Heart left ventricle (tissue), 16 donors: ENCODE data around the gene BCAN. TPM values are rescaled to one million over a fixed set of nuclear protein-coding genes. Genes with fewer than 3 reads are reported as not detected.
"Not testable (repeated sequence)": the region's sequence is repeated elsewhere in the genome, so short reads cannot be mapped to it uniquely, and the experiment has no call there.

Experiments used
- ATAC-seq, 4 donors: fragments of 200-7000 bp; cut with Tn5 transposase; one replicate each; pipeline ENCODE4 v1.9.1; 2020 to 2022; ENCODE audit warnings: moderate library complexity in 4 of 4, mild to moderate bottlenecking in 3 of 4, moderate number of reproducible peaks in 1 of 4
- DNase-seq, 5 donors: peaks; one replicate each; pipeline ENCODE4 v3.0.0-alpha.2; 2020
- H3K27ac ChIP-seq, 12 donors: fragments of 200-600 bp; sonication (generic) in 4 of 12; one replicate each; pipeline versions ENCODE4 v1.5.0 to v1.8.0; 2016 to 2022; ENCODE audit warnings: mild to moderate bottlenecking in 2 of 12
- H3K27me3 ChIP-seq, 9 donors: fragments of 200-600 bp; sonication (generic) in 2 of 9; one replicate each; pipeline versions ENCODE4 v1.5.1 to v1.8.0; 2016 to 2022; ENCODE audit warnings: mild to moderate bottlenecking in 3 of 9
- H3K36me3 ChIP-seq, 9 donors: fragments of 200-600 bp; sonication (generic) in 2 of 9; one replicate each; pipeline versions ENCODE4 v1.5.0 to v1.8.0; 2018 to 2022; ENCODE audit warnings: mild to moderate bottlenecking in 2 of 9
- H3K4me1 ChIP-seq, 12 donors: fragments of 200-600 bp; sonication (generic) in 4 of 12; one replicate each; pipeline versions ENCODE4 v1.5.0 to v1.8.0; 2016 to 2022; ENCODE audit warnings: mild to moderate bottlenecking in 3 of 12
- H3K4me3 ChIP-seq, 12 donors: fragments of 200-600 bp; sonication (generic) in 4 of 12; one replicate each; pipeline versions ENCODE4 v1.5.0 to v1.8.0; 2017 to 2022; ENCODE audit warnings: mild to moderate bottlenecking in 9 of 12, moderate library complexity in 4 of 12
- H3K9me3 ChIP-seq, 12 donors: fragments of 200-600 bp; sonication (generic) in 4 of 12; one replicate each; pipeline versions ENCODE4 v1.5.0 to v1.8.0; 2016 to 2022; ENCODE audit warnings: mild to moderate bottlenecking in 1 of 12
- POLR2A ChIP-seq, 2 donors: fragments of 450-650 bp; IDR thresholded peaks; one replicate each; pipeline ENCODE4 v1.6.1; 2017; ENCODE audit warnings: antibody characterized with exemption in 2 of 2, mild to moderate bottlenecking in 2 of 2, moderate library complexity in 2 of 2
- WGBS, 4 donors: extraction: QIAGEN DNeasy Blood & Tissue Kit in 2 of 4; methylation state at CpG; one replicate each; pipeline versions ENCODE4 v1.1.5 to v1.1.7; 2013 to 2018; 5-methylcytosine and 5-hydroxymethylcytosine counted together
- intact Hi-C, 10 donors: fragments of 100-400 bp; cut with DNase I; formaldehyde crosslinking; loops; one replicate each; pipeline versions ENCODE4 v1.11.1 to v1.14.2; 2022
- polyA plus RNA-seq, 2 donors: library from polyadenylated mRNA; stranded (reverse); fragments of 200-250 nt; gene quantifications; one replicate each; pipeline ENCODE4 v1.2.3, GENCODE V29; 2013
- total RNA-seq, 9 donors: library from RNA; depleted of rRNA in 2 of 9; stranded (reverse); fragments of >200 nt in 2 of 9; fragmentation: NEBNext Ultra II Directional in 3 of 9; extraction: Animal tissue kit (Norgen Biotek cat#: 25700) in 3 of 9; gene quantifications; one replicate each; pipeline versions ENCODE4 v1.1.0 to v1.2.4, GENCODE V29; 2016 to 2023
- TF ChIP-seq, protein P1 (sequence below), 12 donors: fragments of 200-600 bp; sonication (generic) in 4 of 12; IDR thresholded peaks; one replicate each; pipeline versions ENCODE4 v1.5.0 to v1.8.0; 2018 to 2022; ENCODE audit warnings: antibody characterized with exemption in 12 of 12, mild to moderate bottlenecking in 5 of 12
- donor health status: ischemic (EF 13 %, LVEDD 7.1; RV severe dilation, severe dysfunction).
- donor health status: healthy with polysubstance abuse.
- donor health status: DM: no; HTN: yes; CAD: no.
- donor health status: DM: no; HTN: no; CAD: no.
- donor health status: ischemic (EF 25% LVEDD 6.9; RV normal size, moderate dysfunction).
- donor health status: ischemic (EF 25% LVEDD 5.7; RV mildly dilated, moderate dysfunction).
- donor health status: healthy.
- donor health status: DM: yes; HTN: yes; CAD: no.
- donor health status: ischemic (EF 35%, LVEDD 5.7; RV mildly dilated, moderate dysfunction).
- donor health status: nonischemic (EF 11% LVEDD 7.7; RV severe dilation, severe dysfunction).
- donor health status: DM: yes; HTN: yes; CAD: no.
- donor health status: PGD.
- donor health status: ischemic (EF 29% LVEDD 5.4; RV normal size, mild dysfunction).
- donor health status: nonischemic (EF 23%, LVEDD 6.1; RV moderate dilation, normal function).

The BCAN gene
- total and polyA plus RNA-seq, 11 donors = 0.09 to 0.27 (median 0.13) TPM; not detected in 5

DNA sequence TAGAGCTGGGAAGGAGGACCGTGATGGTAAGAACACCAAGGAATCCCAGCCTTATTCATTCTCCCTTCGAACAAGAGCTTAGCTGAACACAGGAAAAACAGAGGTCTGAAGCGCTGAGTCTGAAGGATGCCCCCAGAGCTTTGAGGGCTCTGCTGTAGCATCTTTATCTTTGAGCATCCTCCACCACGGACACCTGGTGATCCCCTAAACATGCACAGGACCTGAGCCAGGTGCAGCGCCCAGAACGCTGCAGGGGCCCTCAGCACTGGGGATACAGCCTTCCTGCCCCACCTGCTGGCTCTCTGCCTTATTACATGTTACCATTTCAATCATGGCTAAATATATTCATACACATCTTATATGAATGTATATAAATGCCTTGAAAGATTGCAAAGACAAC is 32.9 kb upstream of the BCAN start:
- H3K27ac ChIP-seq = no peak overlapping the region
- DNase-seq (no peak), ATAC-seq (peak in 1 of 4 donors; percentile 32)
- H3K27me3 ChIP-seq = no peaks in the 10 kb centered on the region
- no peak overlapping the region for H3K4me3 ChIP-seq
- H3K36me3 ChIP-seq = no peaks in the 10 kb centered on the region
- WGBS, 4 donors = 44 to 53% (median 47%) methylated on average over 6 of the region's 6 CpGs
- no peak for TF ChIP-seq POLR2A (IDR thresholded peaks at IDR 0.05)
- TF ChIP-seq, protein P1, sequence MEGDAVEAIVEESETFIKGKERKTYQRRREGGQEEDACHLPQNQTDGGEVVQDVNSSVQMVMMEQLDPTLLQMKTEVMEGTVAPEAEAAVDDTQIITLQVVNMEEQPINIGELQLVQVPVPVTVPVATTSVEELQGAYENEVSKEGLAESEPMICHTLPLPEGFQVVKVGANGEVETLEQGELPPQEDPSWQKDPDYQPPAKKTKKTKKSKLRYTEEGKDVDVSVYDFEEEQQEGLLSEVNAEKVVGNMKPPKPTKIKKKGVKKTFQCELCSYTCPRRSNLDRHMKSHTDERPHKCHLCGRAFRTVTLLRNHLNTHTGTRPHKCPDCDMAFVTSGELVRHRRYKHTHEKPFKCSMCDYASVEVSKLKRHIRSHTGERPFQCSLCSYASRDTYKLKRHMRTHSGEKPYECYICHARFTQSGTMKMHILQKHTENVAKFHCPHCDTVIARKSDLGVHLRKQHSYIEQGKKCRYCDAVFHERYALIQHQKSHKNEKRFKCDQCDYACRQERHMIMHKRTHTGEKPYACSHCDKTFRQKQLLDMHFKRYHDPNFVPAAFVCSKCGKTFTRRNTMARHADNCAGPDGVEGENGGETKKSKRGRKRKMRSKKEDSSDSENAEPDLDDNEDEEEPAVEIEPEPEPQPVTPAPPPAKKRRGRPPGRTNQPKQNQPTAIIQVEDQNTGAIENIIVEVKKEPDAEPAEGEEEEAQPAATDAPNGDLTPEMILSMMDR (IDR thresholded peaks at IDR 0.05) = peak in 8 of 12 donors; percentile 13 to 32 (median 23)
- H3K9me3 ChIP-seq = no peaks in the 10 kb centered on the region
- peaks cover 0 to 8% (median 4%) of the 10 kb centered on the region in 12 donors for H3K4me1 ChIP-seq
- intact Hi-C loops = loop anchor here (1.0 to 10.0 kb wide), 9 partner anchors 104 to 224 kb away; partner anchors contain the start of gene MEF2D (in 1 of the 10)

DNA sequence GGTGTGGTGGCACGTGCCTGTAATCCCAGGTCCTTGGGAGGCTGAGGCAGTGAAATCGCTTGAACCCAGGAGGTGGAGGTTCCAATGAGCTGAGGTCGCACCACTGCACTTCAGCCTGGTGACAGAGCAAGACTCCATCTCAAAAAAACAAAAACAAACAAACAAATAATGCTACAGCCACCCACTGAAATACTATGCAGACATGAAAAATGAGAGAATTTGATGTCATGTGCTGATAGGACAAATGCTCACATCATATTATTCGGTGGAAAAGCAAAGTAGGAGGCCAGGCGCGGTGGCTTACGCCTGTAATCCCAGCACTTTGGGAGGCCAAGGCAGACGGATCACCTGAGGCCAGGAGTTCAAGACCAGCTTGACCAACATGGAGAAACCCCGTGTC is 31.8 kb upstream of the BCAN start:
- ATAC-seq, H3K27me3 ChIP-seq, H3K4me3 ChIP-seq, DNase-seq, H3K27ac ChIP-seq, H3K9me3 ChIP-seq, H3K36me3 ChIP-seq: not testable (repeated sequence)
- 87 to 95% (median 92%) methylated on average over 9 of the region's 9 CpGs for WGBS, 4 donors
- intact Hi-C loops = loop anchor here in 2 of 10 donors (10.0 kb wide), 1 partner anchor 225 kb away; no protein-coding TSS in a partner anchor
- peaks cover 0 to 13% (median 6%) of the 10 kb centered on the region in 12 donors for H3K4me1 ChIP-seq

DNA sequence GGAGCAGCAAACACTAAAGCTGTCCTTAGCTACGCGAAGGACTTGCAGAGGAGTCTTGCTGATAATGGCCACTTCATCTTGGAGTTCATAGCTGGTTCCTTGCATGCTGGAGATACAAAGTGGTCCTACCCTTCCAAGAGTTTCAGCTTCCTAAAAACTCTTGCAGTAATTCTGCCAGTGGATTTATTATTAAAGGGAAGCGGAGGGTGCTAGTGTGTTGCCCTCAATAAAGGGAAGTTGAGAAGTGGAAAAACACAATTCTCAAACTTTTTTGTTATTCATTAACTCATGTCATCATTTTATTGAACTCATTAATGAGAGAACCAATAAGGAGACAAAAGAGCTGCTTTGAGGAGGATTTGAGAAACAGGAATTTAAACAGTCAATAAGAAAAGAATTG is 29.3 kb upstream of the BCAN start:
- no peaks in the 10 kb centered on the region for H3K36me3 ChIP-seq
- H3K9me3 ChIP-seq = no peaks in the 10 kb centered on the region
- ATAC-seq = no peak
- H3K4me1 ChIP-seq = peaks cover 0 to 32% (median 17%) of the 10 kb centered on the region in 12 donors
- intact Hi-C loops = loop anchor here in 2 of 10 donors (10.0 kb wide), 1 partner anchor 228 kb away; no protein-coding TSS in a partner anchor
- H3K4me3 ChIP-seq = no peak overlapping the region
- WGBS, 4 donors = 61 to 87% (median 67%) methylated on average over 3 of the region's 3 CpGs
- no peak overlapping the region for H3K27ac ChIP-seq
- TF ChIP-seq, protein P1 (IDR thresholded peaks at IDR 0.05) = no peak
- no peak for TF ChIP-seq POLR2A (IDR thresholded peaks at IDR 0.05)
- no peak for DNase-seq
- no peaks in the 10 kb centered on the region for H3K27me3 ChIP-seq

DNA sequence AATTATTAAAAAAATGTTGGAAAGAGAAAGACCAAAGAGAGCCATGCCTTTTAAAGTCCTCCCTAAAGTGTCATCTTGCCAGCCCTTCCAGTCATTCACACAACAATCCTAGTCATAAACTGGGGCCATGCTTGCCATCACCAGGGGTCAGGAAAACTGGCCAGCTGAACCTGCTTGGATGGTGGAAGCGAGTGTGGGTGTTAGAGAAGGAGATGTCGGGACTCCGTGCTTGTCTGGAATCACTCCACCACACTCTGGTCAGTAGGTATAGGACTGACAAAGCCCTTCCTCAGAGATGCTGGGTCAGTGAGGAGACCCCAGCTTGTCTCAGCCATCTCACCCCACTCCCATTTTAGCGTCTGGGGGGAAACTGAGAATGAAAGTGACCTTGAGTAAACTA is 26.0 kb upstream of the BCAN start:
- intact Hi-C loops = loop anchor here in 3 of 10 donors (5.0 to 10.0 kb wide), 2 partner anchors 231 to 234 kb away; no protein-coding TSS in a partner anchor
- H3K4me3 ChIP-seq = peak overlapping the region in 2 of 12 donors; percentile 15 to 18
- ATAC-seq (peak in 3 of 4 donors; percentile 10 to 40 (median 26)), DNase-seq (no peak)
- no peaks in the 10 kb centered on the region for H3K9me3 ChIP-seq
- peaks cover 0 to 29% (median 10%) of the 10 kb centered on the region in 12 donors for H3K4me1 ChIP-seq
- peak overlapping the region; percentile 37 to 77 (median 58) for H3K27ac ChIP-seq
- WGBS, 4 donors = 19 to 37% (median 33%) methylated on average over 4 of the region's 4 CpGs
- H3K36me3 ChIP-seq = no peaks in the 10 kb centered on the region
- peaks cover 0 to 4% (median 0%) of the 10 kb centered on the region in 9 donors for H3K27me3 ChIP-seq
- no peak for TF ChIP-seq POLR2A (IDR thresholded peaks at IDR 0.05)
- TF ChIP-seq, protein P1 (IDR thresholded peaks at IDR 0.05) = no peak
